HepG2 (cell line): ENCODE measurements around the gene TMED3. TPM values are rescaled to one million over a fixed set of nuclear protein-coding genes. Genes with fewer than 3 reads are reported as not detected.

Experiments used
- HES4 ChIP-seq: sonication (generic); formaldehyde crosslinking; IDR thresholded peaks from 2 replicates; pipeline ENCODE4 v1.9.0; 2021; ENCODE audit warnings: mild to moderate bottlenecking, missing genetic modification reagents, borderline replicate concordance
- JUNB ChIP-seq: sonication (generic); formaldehyde crosslinking; IDR thresholded peaks from 2 replicates; pipeline ENCODE4 v1.8.0; 2022; ENCODE audit warnings: missing genetic modification reagents, mild to moderate bottlenecking, borderline replicate concordance
- KLF13 ChIP-seq: sonication (generic); formaldehyde crosslinking; IDR thresholded peaks from 2 replicates; pipeline ENCODE4 v1.4.0; 2020; ENCODE audit warnings: mild to moderate bottlenecking, missing genetic modification reagents
- SNRNP70 ChIP-seq: fragments of 200-400 bp; formaldehyde crosslinking; IDR thresholded peaks from 2 replicates; pipeline ENCODE4 v1.6.1; 2017; ENCODE audit warnings: mild to moderate bottlenecking, low read depth, low read length, moderate library complexity
- TAF1 ChIP-seq: sonication (generic); formaldehyde crosslinking; IDR thresholded peaks from 2 replicates; pipeline ENCODE4 v1.4.0; 2020; ENCODE audit warnings: missing genetic modification reagents
- ZNF17 ChIP-seq: sonication (generic); formaldehyde crosslinking; IDR thresholded peaks from 2 replicates; pipeline ENCODE4 v1.5.0; 2020; ENCODE audit warnings: mild to moderate bottlenecking, missing genetic modification reagents
- ZNF251 ChIP-seq: sonication (generic); formaldehyde crosslinking; IDR thresholded peaks from 2 replicates; pipeline ENCODE4 v1.9.0; 2021; ENCODE audit warnings: mild to moderate bottlenecking, missing genetic modification reagents
- ZNF383 ChIP-seq: sonication (generic); formaldehyde crosslinking; IDR thresholded peaks from 2 replicates; pipeline ENCODE4 v1.4.0; 2020; ENCODE audit warnings: missing genetic modification reagents, mild to moderate bottlenecking, borderline replicate concordance
- ZNF7 ChIP-seq: IDR thresholded peaks from 2 replicates; pipeline ENCODE4 v1.6.1; 2016; ENCODE audit warnings: missing biosample characterization, missing genetic modification reagents
- ZNF878 ChIP-seq: sonication (generic); formaldehyde crosslinking; IDR thresholded peaks from 2 replicates; pipeline ENCODE4 v1.8.1; 2023; ENCODE audit warnings: mild to moderate bottlenecking, missing genetic modification reagents, moderate library complexity
- polyA plus RNA-seq, 8 experiments: library from polyadenylated mRNA; depleted of rRNA in 3 of 8; stranded (reverse) in 7 of 8; unstranded in 1 of 8; fragments of >200 nt; fragmentation: Illumina TruSeq in 4 of 8; extraction: Trizol in 4 of 8; gene quantifications; 2 replicates each; pipeline versions ENCODE4 v1.2.1 to v1.2.3, GENCODE V29; 2011 to 2016; ENCODE audit warnings: low read depth in 4 of 8, missing spikeins in 1 of 8, mixed read lengths in 1 of 8; ENCODE audit not compliant: insufficient read depth in 1 of 8
- total RNA-seq, 5 experiments: library from RNA; depleted of rRNA; stranded (reverse); fragments of >200 nt; fragmentation: Illumina TruSeq; extraction: Trizol; gene quantifications; 2 replicates each; pipeline ENCODE4 v1.2.3, GENCODE V29; 2016; ENCODE audit warnings: low read depth in 1 of 5
- TF ChIP-seq, protein P1 (sequence below): IDR thresholded peaks from 2 replicates; pipeline ENCODE4 v1.6.1; 2016; ENCODE audit warnings: low read depth, control low read depth

TMED3 gene
- total and polyA plus RNA-seq, 2 of the 13 experiments (the other 11 are each of a cell fraction or from before 2014, with no cell fraction given): 125 to 155 TPM

DNA sequence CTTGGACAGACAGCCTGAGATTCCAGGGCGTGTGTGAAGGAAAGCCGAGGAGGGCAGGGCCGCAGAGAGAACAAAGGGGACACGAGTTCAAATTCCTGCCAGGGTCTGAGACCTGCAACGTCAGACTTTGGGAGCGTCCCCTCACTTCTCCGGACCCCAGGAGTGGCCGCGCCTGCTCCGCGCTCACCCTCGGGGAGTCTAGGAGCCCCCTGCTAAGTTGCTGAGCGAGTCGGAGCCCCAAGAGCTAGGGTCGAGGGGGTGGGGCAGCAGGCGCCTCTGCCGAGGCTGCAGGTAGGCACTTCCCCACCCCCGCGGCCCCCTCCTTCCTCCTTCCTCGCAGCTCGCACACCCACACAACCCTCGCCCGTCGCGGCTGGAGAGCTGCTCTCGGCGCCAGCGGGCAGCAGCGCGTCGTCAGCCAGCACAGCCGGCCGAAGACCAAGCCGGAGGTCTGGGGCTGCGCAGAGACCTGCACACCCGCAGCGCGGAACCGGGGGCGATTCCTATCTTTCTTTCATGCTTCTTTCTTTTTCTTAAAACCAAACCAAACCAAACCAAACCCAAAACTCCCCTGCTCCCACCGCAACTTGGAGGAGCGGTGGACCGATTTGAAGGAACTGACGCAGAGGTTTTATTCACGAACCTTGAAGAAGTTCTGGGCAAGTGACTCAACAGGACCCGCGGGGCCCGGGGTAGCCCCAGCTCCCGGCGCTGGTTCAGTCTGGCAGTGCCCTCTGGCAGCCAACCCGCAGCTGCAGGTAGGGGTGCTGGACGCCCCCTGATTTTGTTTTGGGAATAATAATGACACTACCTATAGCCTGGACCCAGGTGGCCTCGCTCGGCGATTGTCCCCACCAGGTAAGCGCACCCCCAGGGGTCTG lies 28.3 kb upstream of the TMED3 start, which contains the start of gene ANKRD34C (continued):
- no peak for TF ChIP-seq ZNF878
- no peak for TF ChIP-seq ZNF251 (CRISPR knock-in tag)
- TF ChIP-seq HES4 (CRISPR knock-in tag): no peak
- TF ChIP-seq ZNF17: no peak
- TF ChIP-seq JUNB (CRISPR knock-in tag): no peak
- TF ChIP-seq KLF13 (CRISPR knock-in tag): no peak
- TF ChIP-seq ZNF383 (CRISPR knock-in tag): no peak
- TF ChIP-seq ZNF7 (CRISPR knock-in tag): no peak
- TF ChIP-seq SNRNP70: no peak
- TF ChIP-seq, protein P1, sequence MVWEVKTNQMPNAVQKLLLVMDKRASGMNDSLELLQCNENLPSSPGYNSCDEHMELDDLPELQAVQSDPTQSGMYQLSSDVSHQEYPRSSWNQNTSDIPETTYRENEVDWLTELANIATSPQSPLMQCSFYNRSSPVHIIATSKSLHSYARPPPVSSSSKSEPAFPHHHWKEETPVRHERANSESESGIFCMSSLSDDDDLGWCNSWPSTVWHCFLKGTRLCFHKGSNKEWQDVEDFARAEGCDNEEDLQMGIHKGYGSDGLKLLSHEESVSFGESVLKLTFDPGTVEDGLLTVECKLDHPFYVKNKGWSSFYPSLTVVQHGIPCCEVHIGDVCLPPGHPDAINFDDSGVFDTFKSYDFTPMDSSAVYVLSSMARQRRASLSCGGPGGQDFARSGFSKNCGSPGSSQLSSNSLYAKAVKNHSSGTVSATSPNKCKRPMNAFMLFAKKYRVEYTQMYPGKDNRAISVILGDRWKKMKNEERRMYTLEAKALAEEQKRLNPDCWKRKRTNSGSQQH (CRISPR knock-in tag): no peak
- no peak for TF ChIP-seq TAF1 (CRISPR knock-in tag)
- TF ChIP-seq, all 625 proteins: peak for 0
